K562 (cell line): ENCODE results near the gene LRP10. TPM values are rescaled to one million over a fixed set of nuclear protein-coding genes. Genes with fewer than 3 reads are reported as not detected.
A peak's percentile ranks its signal among the peaks of the same experiment; 100 is the strongest.

ENCODE experiments used
- AFF4 ChIP-seq: sonication (generic); formaldehyde crosslinking; IDR thresholded peaks from 2 replicates; pipeline ENCODE4 v1.8.0; 2023; ENCODE audit warnings: mild to moderate bottlenecking, missing genetic modification reagents
- GTF3C2 ChIP-seq: IDR thresholded peaks from 3 replicates; pipeline ENCODE4 v1.6.1; 2011; ENCODE audit warnings: borderline replicate concordance, mild to moderate bottlenecking, moderate library complexity; ENCODE audit not compliant: insufficient read length; ENCODE audit errors: extremely low read depth
- HLTF ChIP-seq: fragments of 450-650 bp; IDR thresholded peaks from 2 replicates; pipeline ENCODE4 v1.6.1; 2016
- KHSRP ChIP-seq: fragments of 450-650 bp; IDR thresholded peaks from 2 replicates; pipeline ENCODE4 v1.6.1; 2017
- MNT ChIP-seq, 2 experiments: fragments of 450-650 bp; conservative IDR thresholded peaks; 2 replicates each; pipeline ENCODE4 v1.6.1; 2017; ENCODE audit warnings: mild to moderate bottlenecking in 2 of 2, moderate library complexity in 2 of 2
- NCOA6 ChIP-seq: fragments of 450-650 bp; IDR thresholded peaks from 2 replicates; pipeline ENCODE4 v1.6.1; 2017; ENCODE audit warnings: mild to moderate bottlenecking
- NFXL1 ChIP-seq: fragments of 450-650 bp; formaldehyde crosslinking; IDR thresholded peaks from 2 replicates; pipeline ENCODE4 v1.4.0; 2021; ENCODE audit warnings: mild to moderate bottlenecking
- NR2C1 ChIP-seq, 2 experiments: fragments of 450-650 bp; IDR thresholded peaks; 2 replicates each; pipeline ENCODE4 v1.6.1; 2017; ENCODE audit warnings: mild to moderate bottlenecking in 2 of 2, antibody characterized with exemption in 1 of 2, inconsistent platforms in 1 of 2, missing compliant biosample characterization in 1 of 2, missing genetic modification characterization in 1 of 2
- PREB ChIP-seq: sonication (generic); formaldehyde crosslinking; IDR thresholded peaks from 2 replicates; pipeline ENCODE4 v1.8.1; 2023; ENCODE audit warnings: mild to moderate bottlenecking, missing genetic modification reagents
- SPI1 ChIP-seq: IDR thresholded peaks from 2 replicates; pipeline ENCODE4 v1.6.1; 2011; ENCODE audit warnings: low read depth, low read length, control low read depth, borderline replicate concordance
- XRCC3 ChIP-seq: fragments of 450-650 bp; IDR thresholded peaks from 2 replicates; pipeline ENCODE4 v1.6.1; 2017; ENCODE audit warnings: mild to moderate bottlenecking, moderate library complexity
- ZHX1 ChIP-seq: fragments of 150-350 bp; conservative IDR thresholded peaks from 2 replicates; pipeline ENCODE4 v1.6.1; 2014; ENCODE audit warnings: low read length
- ZNF384 ChIP-seq: IDR thresholded peaks from 2 replicates; pipeline ENCODE4 v1.6.1; 2012; ENCODE audit warnings: low read depth, low read length, improper control_type of control experiment
- ZNF644 ChIP-seq: fragments of 200-800 bp; sonication (Bioruptor generic); IDR thresholded peaks from 2 replicates; pipeline ENCODE4 v1.6.1; 2016; ENCODE audit warnings: low read depth, missing genetic modification characterization, missing compliant biosample characterization
- ZNF785 ChIP-seq: fragments of 250-450 bp; sonication (Bioruptor Pico); IDR thresholded peaks from 2 replicates; pipeline ENCODE4 v1.4.0; 2020; ENCODE audit warnings: mild to moderate bottlenecking
- polyA plus RNA-seq, 8 experiments: library from polyadenylated mRNA; depleted of rRNA in 4 of 8; stranded (reverse) in 5 of 8; unstranded in 3 of 8; fragments of >200 nt; fragmentation: Nextera tagmentation in 2 of 8; fragmentation: Illumina TruSeq in 1 of 8; extraction: Ambion mirVana in 2 of 8; extraction: Trizol in 1 of 8; gene quantifications; 2 replicates each; pipeline versions ENCODE4 v1.2.1 to v1.2.3, GENCODE V29; 2011 to 2014; ENCODE audit warnings: inconsistent platforms in 1 of 8, missing spikeins in 1 of 8
- total RNA-seq, 7 experiments: library from RNA; depleted of rRNA in 6 of 7; stranded (reverse); fragments of >200 nt in 6 of 7; fragmentation: Illumina TruSeq in 2 of 7; extraction: Trizol in 2 of 7; gene quantifications; 2 replicates each; pipeline versions ENCODE4 v1.2.1 to v1.2.3, GENCODE V29; 2011 to 2021; ENCODE audit warnings: low replicate concordance in 1 of 7

LRP10 gene
- total and polyA plus RNA-seq, 9 of the 15 experiments (the other 6 are each of a cell fraction or from before 2014, with no cell fraction given): 1.3 to 45.5 (median 10.9) TPM

GRCh38 chr14:22829661-22830442 is 41.7 kb upstream of the LRP10 start, which contains the start of gene MRPL52 (continued):
- TF ChIP-seq ZHX1: no peak
- TF ChIP-seq GTF3C2: no peak
- TF ChIP-seq SPI1: no peak
- no peak for TF ChIP-seq HLTF
- TF ChIP-seq MNT (conservative IDR thresholded peaks at IDR 0.05): peak; percentile 87 to 94
- no peak for TF ChIP-seq PREB (CRISPR knock-in tag)
- TF ChIP-seq KHSRP: no peak
- no peak for TF ChIP-seq XRCC3
- peak; percentile 67; the same call in 1 of the 2 replicates for TF ChIP-seq AFF4
- TF ChIP-seq NR2C1 (IDR thresholded peaks at IDR 0.05): peak; percentile 76
- peak; percentile 69 for TF ChIP-seq NR2C1 (tag; IDR thresholded peaks at IDR 0.05)
- TF ChIP-seq ZNF785 (CRISPR knock-in tag): no peak
- no peak for TF ChIP-seq NCOA6
- TF ChIP-seq NFXL1: no peak
- TF ChIP-seq ZNF384: no peak
- peak; percentile 93 for TF ChIP-seq ZNF644 (tag)
